Esophagus muscularis mucosa (tissue), 4 donors: ENCODE measurements around the gene TMCO5A. TPM values are rescaled to one million over a fixed set of nuclear protein-coding genes. Genes with fewer than 3 reads are reported as not detected.
"Not testable (repeated sequence)": the region's sequence is repeated elsewhere in the genome, so short reads cannot be mapped to it uniquely, and the experiment has no call there.

Experiments
- DNase-seq: peaks from one replicate; pipeline ENCODE4 v3.0.0-alpha.2; 2017; ENCODE audit errors: extremely low spot score
- H3K27ac ChIP-seq, 4 donors: fragments of 200-600 bp; sonication (generic); replicated peaks in 1 of 4; 1 replicate in 3 of 4; 2 replicates in 1 of 4; pipeline ENCODE4 v1.5.1; 2016 to 2019; ENCODE audit warnings: mild to moderate bottlenecking in 1 of 4
- H3K27me3 ChIP-seq, 4 donors: fragments of 200-600 bp; sonication (generic); one replicate each; pipeline versions ENCODE4 v1.5.1 to v1.6.0; 2016 to 2019
- H3K36me3 ChIP-seq, 4 donors: fragments of 200-600 bp; sonication (generic); one replicate each; pipeline ENCODE4 v1.5.1; 2016 to 2019
- H3K4me1 ChIP-seq, 4 donors: fragments of 200-600 bp; sonication (generic); one replicate each; pipeline ENCODE4 v1.5.1; 2016 to 2019
- H3K4me3 ChIP-seq, 4 donors: fragments of 200-600 bp; sonication (generic); 1 replicate in 2 of 4; 2 replicates in 2 of 4; pipeline ENCODE4 v1.5.1; 2016 to 2019; ENCODE audit warnings: mild to moderate bottlenecking in 4 of 4, moderate library complexity in 1 of 4
- H3K9me3 ChIP-seq, 4 donors: fragments of 200-600 bp; sonication (generic); 1 replicate in 3 of 4; 2 replicates in 1 of 4; pipeline ENCODE4 v1.5.1; 2016 to 2019
- CTCF ChIP-seq, 3 experiments: fragments of 200-600 bp in 2 of 3; fragments of 450-650 bp in 1 of 3; sonication (generic) in 2 of 3; IDR thresholded peaks; one replicate each; pipeline ENCODE4 v1.5.1; 2017 to 2019; ENCODE audit warnings: antibody characterized with exemption in 3 of 3, mild to moderate bottlenecking in 2 of 3, moderate library complexity in 1 of 3
- EP300 ChIP-seq: sonication (generic); formaldehyde crosslinking; IDR thresholded peaks from one replicate; pipeline ENCODE4 v1.6.1; 2017; ENCODE audit warnings: antibody characterized with exemption
- POLR2A ChIP-seq: fragments of 450-650 bp; IDR thresholded peaks from one replicate; pipeline ENCODE4 v1.6.1; 2017; ENCODE audit warnings: antibody characterized with exemption, moderate library complexity, mild to moderate bottlenecking, low read depth
- POLR2AphosphoS5 ChIP-seq, 2 donors: sonication (generic); formaldehyde crosslinking; IDR thresholded peaks; one replicate each; pipeline ENCODE4 v1.6.1; 2017; ENCODE audit warnings: antibody characterized with exemption in 2 of 2
- WGBS: methylation state at CpG from one replicate; pipeline ENCODE4 v1.1.5; 2018; 5-methylcytosine and 5-hydroxymethylcytosine counted together
- intact Hi-C: fragments of 100-400 bp; cut with DNase I; formaldehyde crosslinking; loops from one replicate; pipeline ENCODE4 v1.15.1; 2023
- total RNA-seq, 4 donors: library from RNA; depleted of rRNA; stranded (reverse); fragments of >200 nt; gene quantifications; one replicate each; pipeline versions ENCODE4 v1.1.0 to v1.2.1, GENCODE V29; 2016

The TMCO5A gene
- total RNA-seq, 4 donors from 2014 or later: not detected

GRCh38 chr15:37951999-37952398 lies 17.6 kb downstream of the TMCO5A start:
- Histone ChIP-seq H3K27me3 (peaks cover 0 to 12% (median 0%) of the 10 kb centered on the region in 4 donors), H3K9me3 (no peaks in the 10 kb centered on the region), H3K4me1 (no peaks in the 10 kb centered on the region), H3K4me3 (no peak overlapping the region), H3K27ac (no peak overlapping the region), H3K36me3 (no peaks in the 10 kb centered on the region)
- intact Hi-C loops: no loop called here
- TF ChIP-seq POLR2A (no peak), CTCF (IDR thresholded peaks at IDR 0.05) (no peak), EP300 (no peak), POLR2AphosphoS5 (IDR thresholded peaks at IDR 0.05) (no peak)
- DNase-seq: no peak
- WGBS: 67% methylated on average over 4 of the region's 4 CpGs

DNA sequence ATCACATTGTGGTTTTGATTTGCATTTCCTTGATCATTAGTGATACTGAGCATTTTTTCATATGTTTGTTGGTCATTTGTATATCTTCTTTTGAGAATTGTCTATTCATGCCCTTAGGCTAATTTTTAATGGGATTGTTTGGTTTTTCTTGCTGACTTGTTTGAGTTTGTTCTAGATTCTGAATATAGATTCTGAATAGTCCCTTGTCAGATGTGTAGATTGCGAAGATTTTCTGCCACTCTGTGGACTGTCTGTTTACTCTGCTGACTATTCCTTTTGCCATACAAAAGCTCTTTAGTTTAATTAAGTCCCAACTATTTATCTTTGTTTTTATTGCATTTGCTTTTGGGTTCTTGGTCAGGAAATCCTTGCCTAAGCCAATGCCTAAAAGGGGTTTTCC lies 26.3 kb downstream of the TMCO5A start:
- H3K27ac ChIP-seq, H3K4me3 ChIP-seq, H3K4me1 ChIP-seq, H3K27me3 ChIP-seq, H3K36me3 ChIP-seq, intact Hi-C loops, DNase-seq, H3K9me3 ChIP-seq: not testable (repeated sequence)
- WGBS: 91% methylated on average over 1 of the region's 1 CpG

GRCh38 chr15:37967788-37968187 lies 33.3 kb downstream of the TMCO5A start:
- Histone ChIP-seq H3K4me3 (no peak overlapping the region), H3K36me3 (no peaks in the 10 kb centered on the region), H3K4me1 (no peaks in the 10 kb centered on the region), H3K9me3 (no peaks in the 10 kb centered on the region), H3K27me3 (no peaks in the 10 kb centered on the region), H3K27ac (no peak overlapping the region)
- TF ChIP-seq EP300 (no peak), POLR2A (no peak), POLR2AphosphoS5 (IDR thresholded peaks at IDR 0.05) (no peak)
- intact Hi-C loops: no loop called here
- DNase-seq: no peak
- 73% methylated on average over 1 of the region's 1 CpG for WGBS

GRCh38 chr15:37973856-37974255 lies 39.4 kb downstream of the TMCO5A start:
- no peak for DNase-seq
- H3K4me1 ChIP-seq: no peaks in the 10 kb centered on the region
- TF ChIP-seq EP300: no peak
- no peak for TF ChIP-seq POLR2A
- TF ChIP-seq CTCF (IDR thresholded peaks at IDR 0.05): no peak
- no peak for TF ChIP-seq POLR2AphosphoS5 (IDR thresholded peaks at IDR 0.05)
- peaks cover 0 to 5% (median 0%) of the 10 kb centered on the region in 4 donors for H3K9me3 ChIP-seq
- no peak overlapping the region for H3K4me3 ChIP-seq
- no peaks in the 10 kb centered on the region for H3K36me3 ChIP-seq
- peaks cover 0 to 6% (median 0%) of the 10 kb centered on the region in 4 donors for H3K27me3 ChIP-seq
- intact Hi-C loops: no loop called here
- H3K27ac ChIP-seq: no peak overlapping the region
- WGBS: 79% methylated on average over 2 of the region's 2 CpGs

- no peak overlapping the region for H3K27ac ChIP-seq
- no peak overlapping the region for H3K4me3 ChIP-seq
- DNase-seq: no peak
- 100% methylated on average over 1 of the region's 4 CpGs for WGBS
- H3K36me3 ChIP-seq: no peaks in the 10 kb centered on the region
- peaks cover 0 to under 1% (median 0%) of the 10 kb centered on the region in 4 donors for H3K9me3 ChIP-seq
- TF ChIP-seq POLR2AphosphoS5 (IDR thresholded peaks at IDR 0.05) (no peak), POLR2A (no peak), CTCF (IDR thresholded peaks at IDR 0.05) (no peak), EP300 (no peak)
- H3K4me1 ChIP-seq: no peaks in the 10 kb centered on the region
- H3K27me3 ChIP-seq: peaks cover 0 to 6% (median 0%) of the 10 kb centered on the region in 4 donors
- intact Hi-C loops: no loop called here
Measured at GRCh38 chr15:37978231-37978630, 43.8 kb downstream of the TMCO5A start.

GRCh38 chr15:37979671-37980409 lies 45.4 kb downstream of the TMCO5A start:
- H3K9me3 ChIP-seq: no peaks in the 10 kb centered on the region
- intact Hi-C loops: no loop called here
- H3K4me3 ChIP-seq: no peak overlapping the region
- no peaks in the 10 kb centered on the region for H3K4me1 ChIP-seq
- no peak overlapping the region for H3K27ac ChIP-seq
- no peak for TF ChIP-seq POLR2AphosphoS5 (IDR thresholded peaks at IDR 0.05)
- TF ChIP-seq CTCF (IDR thresholded peaks at IDR 0.05): no peak
- no peak for TF ChIP-seq POLR2A
- no peak for TF ChIP-seq EP300
- no peak for DNase-seq
- 80% methylated on average over 11 of the region's 11 CpGs for WGBS
- H3K27me3 ChIP-seq: peaks cover 0 to 6% (median 0%) of the 10 kb centered on the region in 4 donors
- no peaks in the 10 kb centered on the region for H3K36me3 ChIP-seq
